MCF 10A (cell line): ENCODE data around the gene AFAP1L2. TPM values are rescaled to one million over a fixed set of nuclear protein-coding genes. Genes with fewer than 3 reads are reported as not detected.

Experiments
- BruUV-seq: library from RNA; stranded (reverse); fragments of 400-500 nt; replicated peaks from 2 replicates; lab custom pipeline; 2021; lab: Mats Ljungman, UMichigan
- CTCF ChIA-PET: fragments of 300-600 bp; sonication (Branson Sonifier 250); formaldehyde crosslinking; extraction: SDS; loops from one replicate; lab custom pipeline; 2021; ENCODE audit warnings: antibody characterized with exemption, inconsistent platforms; lab: Yijun Ruan, JAX
- POLR2A ChIA-PET: fragments of 300-600, 350-650 bp; sonication (Branson Sonifier 250); formaldehyde crosslinking; extraction: SDS; loops from one replicate; lab custom pipeline; 2020; ENCODE audit warnings: antibody characterized with exemption, inconsistent platforms; lab: Yijun Ruan, JAX
- DNase-seq: peaks from one replicate; pipeline ENCODE4 v3.0.0-alpha.2; 2018; ENCODE audit not compliant: unreplicated experiment
- H3K27ac Mint-ChIP-seq: one replicate; pipeline ENCODE4 v1.8.0; 2022; ENCODE audit warnings: mild to moderate bottlenecking, low read depth, mixed read lengths; ENCODE audit not compliant: unreplicated experiment
- H3K27me3 Mint-ChIP-seq: one replicate; pipeline ENCODE4 v1.8.0; 2022; ENCODE audit warnings: mixed read lengths; ENCODE audit not compliant: insufficient read depth, unreplicated experiment
- H3K36me3 Mint-ChIP-seq: one replicate; pipeline ENCODE4 v1.8.0; 2022; ENCODE audit warnings: mild to moderate bottlenecking, moderate library complexity, mixed read lengths; ENCODE audit not compliant: insufficient read depth, unreplicated experiment
- H3K4me1 Mint-ChIP-seq: one replicate; pipeline ENCODE4 v1.8.0; 2022; ENCODE audit warnings: mixed read lengths; ENCODE audit not compliant: insufficient read depth, unreplicated experiment
- H3K4me3 Mint-ChIP-seq: one replicate; pipeline ENCODE4 v1.8.0; 2022; ENCODE audit warnings: mild to moderate bottlenecking, moderate library complexity, mixed read lengths; ENCODE audit not compliant: unreplicated experiment
- H3K9me3 Mint-ChIP-seq: one replicate; pipeline ENCODE4 v1.8.0; 2022; ENCODE audit warnings: mixed read lengths; ENCODE audit not compliant: unreplicated experiment
- intact Hi-C: fragments of 100-400 bp; cut with micrococcal nuclease; formaldehyde crosslinking; loops from 2 replicates; pipeline ENCODE4 v1.14.1; 2022
- total RNA-seq: library from RNA; stranded (reverse); gene quantifications from 2 replicates; pipeline ENCODE4 v1.2.3, GENCODE V29; 2022
- TF ChIP-seq, protein P1 (sequence below): fragments of 200-600 bp; IDR thresholded peaks from one replicate; pipeline ENCODE4 v1.8.0; 2022; ENCODE audit warnings: antibody characterized with exemption, mild to moderate bottlenecking; ENCODE audit not compliant: unreplicated experiment

Gene AFAP1L2
- total RNA-seq, 1 experiment from 2014 or later: 5.8 TPM

GRCh38 chr10:114328874-114329273, 75.4 kb downstream of the AFAP1L2 start:
- intact Hi-C loops: no loop called here
- Mint-ChIP-seq H3K4me1 (peaks cover 9% of the 10 kb centered on the region), H3K4me3 (no peak overlapping the region), H3K27ac (no peak overlapping the region), H3K9me3 (no peaks in the 10 kb centered on the region), H3K27me3 (no peaks in the 10 kb centered on the region), H3K36me3 (no peaks in the 10 kb centered on the region)
- POLR2A ChIA-PET: no interaction called here
- no TSS peak for BruUV-seq
- no peak for DNase-seq
- TF ChIP-seq, protein P1, sequence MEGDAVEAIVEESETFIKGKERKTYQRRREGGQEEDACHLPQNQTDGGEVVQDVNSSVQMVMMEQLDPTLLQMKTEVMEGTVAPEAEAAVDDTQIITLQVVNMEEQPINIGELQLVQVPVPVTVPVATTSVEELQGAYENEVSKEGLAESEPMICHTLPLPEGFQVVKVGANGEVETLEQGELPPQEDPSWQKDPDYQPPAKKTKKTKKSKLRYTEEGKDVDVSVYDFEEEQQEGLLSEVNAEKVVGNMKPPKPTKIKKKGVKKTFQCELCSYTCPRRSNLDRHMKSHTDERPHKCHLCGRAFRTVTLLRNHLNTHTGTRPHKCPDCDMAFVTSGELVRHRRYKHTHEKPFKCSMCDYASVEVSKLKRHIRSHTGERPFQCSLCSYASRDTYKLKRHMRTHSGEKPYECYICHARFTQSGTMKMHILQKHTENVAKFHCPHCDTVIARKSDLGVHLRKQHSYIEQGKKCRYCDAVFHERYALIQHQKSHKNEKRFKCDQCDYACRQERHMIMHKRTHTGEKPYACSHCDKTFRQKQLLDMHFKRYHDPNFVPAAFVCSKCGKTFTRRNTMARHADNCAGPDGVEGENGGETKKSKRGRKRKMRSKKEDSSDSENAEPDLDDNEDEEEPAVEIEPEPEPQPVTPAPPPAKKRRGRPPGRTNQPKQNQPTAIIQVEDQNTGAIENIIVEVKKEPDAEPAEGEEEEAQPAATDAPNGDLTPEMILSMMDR: no peak
- CTCF ChIA-PET: no interaction called here

DNA sequence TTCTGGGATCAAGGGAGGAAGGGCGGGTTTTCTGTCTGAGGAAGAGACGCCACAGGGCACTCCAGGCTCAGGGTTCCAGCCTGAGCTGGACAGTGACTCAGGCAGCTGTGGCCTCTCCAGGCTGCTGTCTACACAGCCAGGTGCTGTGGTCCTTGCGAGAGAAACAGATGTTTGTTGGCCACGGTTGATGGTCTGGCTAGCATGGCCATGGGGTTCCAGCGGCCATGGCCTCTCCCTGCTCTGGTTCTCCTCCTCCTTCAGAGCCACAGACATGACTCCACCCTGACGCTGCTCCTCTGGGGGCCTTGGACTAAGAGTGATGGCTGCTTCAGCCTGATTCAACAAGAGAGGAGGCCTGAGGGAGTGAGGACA, 75.9 kb downstream of the AFAP1L2 start:
- TF ChIP-seq, protein P1: no peak
- ChIA-PET CTCF (no interaction called here), POLR2A (interaction anchor here (0.6 kb wide), 1 partner anchor 154 kb away, joined by 4 read pairs; no protein-coding TSS in a partner anchor)
- DNase-seq: no peak
- no peak overlapping the region for H3K4me3 Mint-ChIP-seq
- no peak overlapping the region for H3K27ac Mint-ChIP-seq
- H3K27me3 Mint-ChIP-seq: no peaks in the 10 kb centered on the region
- BruUV-seq: no TSS peak
- peaks cover 9% of the 10 kb centered on the region for H3K4me1 Mint-ChIP-seq
- intact Hi-C loops: no loop called here
- no peaks in the 10 kb centered on the region for H3K36me3 Mint-ChIP-seq
- H3K9me3 Mint-ChIP-seq: no peaks in the 10 kb centered on the region

DNA sequence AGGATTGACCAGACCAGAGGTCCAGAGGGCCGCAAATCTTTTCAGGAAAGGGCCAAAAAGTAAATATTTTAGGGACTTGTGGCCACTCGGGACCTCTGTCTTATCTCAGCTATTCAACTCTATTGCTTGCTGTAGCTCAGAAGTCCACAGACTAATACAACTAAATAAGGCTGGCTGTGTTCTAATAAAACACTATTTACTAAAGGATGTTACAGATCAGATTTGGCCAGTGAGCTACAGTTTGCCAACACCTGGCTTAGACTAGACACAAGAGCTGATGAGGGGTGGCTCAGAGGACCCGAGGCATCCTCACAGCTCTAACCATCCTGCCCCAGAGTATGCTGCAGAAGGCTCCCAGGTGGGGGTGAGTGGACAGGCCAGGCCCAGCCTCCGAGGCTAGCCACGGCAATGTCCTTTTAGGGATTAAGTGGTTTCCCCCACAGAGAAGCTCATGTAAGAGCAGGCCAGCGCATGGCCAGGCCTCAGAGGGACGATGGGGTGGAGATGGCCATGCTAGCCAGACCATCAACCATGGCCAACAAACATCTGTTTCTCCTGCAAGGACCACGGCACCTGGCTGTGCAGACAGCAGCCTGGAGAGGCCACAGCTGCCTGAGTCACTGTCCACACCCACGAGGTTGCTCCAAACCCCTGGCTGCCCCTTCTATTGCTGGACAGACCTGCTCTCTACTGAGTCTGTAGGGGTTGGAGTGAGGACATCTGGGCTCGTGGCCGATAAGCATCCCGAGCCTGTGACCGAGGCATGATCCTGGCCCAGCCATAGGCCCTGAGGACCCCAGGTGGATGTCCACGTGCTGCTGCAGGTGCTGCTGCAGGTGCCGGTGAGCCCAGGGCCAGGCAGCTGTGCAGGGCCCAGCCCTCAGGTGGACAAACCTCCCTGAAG, 76.5 kb downstream of the AFAP1L2 start:
- no peak for DNase-seq
- CTCF ChIA-PET: interaction anchor here (0.5 to 0.8 kb wide), 3 partner anchors 20 to 142 kb away, joined by 3 read pairs; no protein-coding TSS in a partner anchor
- intact Hi-C loops: no loop called here
- TF ChIP-seq, protein P1: no peak
- Mint-ChIP-seq H3K36me3 (no peaks in the 10 kb centered on the region), H3K4me3 (no peak overlapping the region), H3K9me3 (no peaks in the 10 kb centered on the region), H3K27ac (no peak overlapping the region), H3K4me1 (peaks cover 10% of the 10 kb centered on the region), H3K27me3 (no peaks in the 10 kb centered on the region)
- POLR2A ChIA-PET: interaction anchor here (0.5 to 0.6 kb wide), 2 partner anchors 9 to 153 kb away, joined by 3 to 4 read pairs; no protein-coding TSS in a partner anchor
- BruUV-seq: no TSS peak

GRCh38 chr10:114326795-114327194, 77.5 kb downstream of the AFAP1L2 start:
- BruUV-seq: no TSS peak
- DNase-seq: no peak
- Mint-ChIP-seq H3K4me3 (no peak overlapping the region), H3K27me3 (no peaks in the 10 kb centered on the region), H3K9me3 (no peaks in the 10 kb centered on the region), H3K4me1 (peaks cover 20% of the 10 kb centered on the region), H3K27ac (no peak overlapping the region), H3K36me3 (no peaks in the 10 kb centered on the region)
- intact Hi-C loops: no loop called here
- CTCF ChIA-PET: interaction anchor here (0.8 kb wide), 1 partner anchor 141 kb away, joined by 3 read pairs; no protein-coding TSS in a partner anchor
- TF ChIP-seq, protein P1: no peak
- POLR2A ChIA-PET: interaction anchor here (0.7 kb wide), 1 partner anchor 16 kb away, joined by 3 read pairs; no protein-coding TSS in a partner anchor
